NT2/D1 (cell line): ENCODE measurements around the gene TRMT44.
"Not testable (repeated sequence)": the region's sequence is repeated elsewhere in the genome, so short reads cannot be mapped to it uniquely, and the experiment has no call there.

Experiments used
- DNase-seq: peaks from one replicate; pipeline ENCODE4 v3.0.0-alpha.2; 2011; ENCODE audit warnings: low read depth, low spot score
- H3K27me3 ChIP-seq: 2 replicates; pipeline ENCODE4 v1.6.0; 2011; ENCODE audit warnings: mild to moderate bottlenecking; ENCODE audit not compliant: insufficient read length, insufficient read depth
- H3K36me3 ChIP-seq: 2 replicates; pipeline ENCODE4 v1.6.1; 2011; ENCODE audit warnings: mild to moderate bottlenecking, low read length, mixed read lengths; ENCODE audit not compliant: insufficient read depth, insufficient read length
- H3K4me1 ChIP-seq: 2 replicates; pipeline ENCODE4 v1.5.1; 2011; ENCODE audit not compliant: insufficient read depth, insufficient read length
- H3K4me3 ChIP-seq: 2 replicates; pipeline ENCODE4 v1.5.1; 2011; ENCODE audit warnings: low read depth; ENCODE audit not compliant: insufficient read length
- H3K9ac ChIP-seq: 2 replicates; pipeline ENCODE4 v1.6.0; 2011; ENCODE audit warnings: low read depth; ENCODE audit not compliant: insufficient read length
- H3K9me3 ChIP-seq: 2 replicates; pipeline ENCODE4 v1.5.1; 2011; ENCODE audit warnings: mild to moderate bottlenecking, low read length; ENCODE audit not compliant: insufficient read depth
- SUZ12 ChIP-seq: IDR thresholded peaks from 2 replicates; pipeline ENCODE4 v1.6.1; 2011; ENCODE audit not compliant: insufficient read length, insufficient read depth; ENCODE audit errors: extremely low read depth
- YY1 ChIP-seq: IDR thresholded peaks from 2 replicates; pipeline ENCODE4 v1.6.1; 2011; ENCODE audit not compliant: insufficient read length, insufficient read depth
- ZNF274 ChIP-seq: IDR thresholded peaks from 2 replicates; pipeline ENCODE4 v1.6.1; 2011; ENCODE audit warnings: mild to moderate bottlenecking, low read depth, low read length

TRMT44 gene

GRCh38 chr4:8509311-8509950 is 68.9 kb downstream of the TRMT44 start:
- Histone ChIP-seq H3K9ac (no peak overlapping the region), H3K4me1 (peaks cover 30% of the 10 kb centered on the region), H3K27me3 (no peaks in the 10 kb centered on the region), H3K4me3 (no peak overlapping the region), H3K9me3 (peaks cover 7% of the 10 kb centered on the region; the same call in 1 of the 2 replicates), H3K36me3 (no peaks in the 10 kb centered on the region)
- TF ChIP-seq YY1 (no peak), ZNF274 (no peak), SUZ12 (no peak)
- no peak for DNase-seq

GRCh38 chr4:8510191-8510590 is 69.6 kb downstream of the TRMT44 start:
- Histone ChIP-seq H3K4me3 (no peak overlapping the region), H3K27me3 (no peaks in the 10 kb centered on the region), H3K9me3 (peaks cover 7% of the 10 kb centered on the region; the same call in 1 of the 2 replicates), H3K36me3 (no peaks in the 10 kb centered on the region), H3K9ac (no peak overlapping the region), H3K4me1 (peaks cover 23% of the 10 kb centered on the region)
- TF ChIP-seq ZNF274 = no peak
- no peak for TF ChIP-seq YY1
- TF ChIP-seq SUZ12 = no peak
- DNase-seq = no peak

- Histone ChIP-seq H3K27me3 (no peaks in the 10 kb centered on the region), H3K36me3 (no peaks in the 10 kb centered on the region), H3K4me3 (no peak overlapping the region), H3K9me3 (peaks cover 7% of the 10 kb centered on the region; the same call in 1 of the 2 replicates), H3K4me1 (peaks cover 21% of the 10 kb centered on the region), H3K9ac (no peak overlapping the region)
- TF ChIP-seq ZNF274 (no peak), YY1 (no peak), SUZ12 (no peak)
- DNase-seq = no peak
These were observed 70.2 kb downstream of the TRMT44 start for GRCh38 chr4:8510611-8511285.

GRCh38 chr4:8512510-8512909 is 71.9 kb downstream of the TRMT44 start:
- TF ChIP-seq SUZ12 = no peak
- TF ChIP-seq YY1 = no peak
- TF ChIP-seq ZNF274 = no peak
- H3K9ac ChIP-seq = no peak overlapping the region
- H3K9me3 ChIP-seq = peaks cover 7% of the 10 kb centered on the region; the same call in 1 of the 2 replicates
- H3K27me3 ChIP-seq = no peaks in the 10 kb centered on the region
- no peaks in the 10 kb centered on the region for H3K36me3 ChIP-seq
- H3K4me1 ChIP-seq = peaks cover 8% of the 10 kb centered on the region
- DNase-seq = no peak
- H3K4me3 ChIP-seq = no peak overlapping the region

GRCh38 chr4:8513080-8513479 is 72.5 kb downstream of the TRMT44 start:
- H3K4me3 ChIP-seq, DNase-seq, H3K9ac ChIP-seq, H3K36me3 ChIP-seq, H3K27me3 ChIP-seq, H3K4me1 ChIP-seq, H3K9me3 ChIP-seq: not testable (repeated sequence)

GRCh38 chr4:8513931-8514330 is 73.4 kb downstream of the TRMT44 start:
- DNase-seq = no peak

GRCh38 chr4:8514391-8514790 is 73.8 kb downstream of the TRMT44 start:
- TF ChIP-seq ZNF274 (no peak), YY1 (no peak), SUZ12 (no peak)
- Histone ChIP-seq H3K4me1 (peaks cover 4% of the 10 kb centered on the region), H3K9ac (no peak overlapping the region), H3K4me3 (no peak overlapping the region), H3K27me3 (no peaks in the 10 kb centered on the region), H3K9me3 (peaks cover 7% of the 10 kb centered on the region; the same call in 1 of the 2 replicates), H3K36me3 (no peaks in the 10 kb centered on the region)
- no peak for DNase-seq

More at GRCh38 chr4:8513931-8514330, 73.4 kb downstream of the TRMT44 start:
- Histone ChIP-seq H3K4me1 (peaks cover 4% of the 10 kb centered on the region), H3K36me3 (no peaks in the 10 kb centered on the region), H3K9me3 (peaks cover 7% of the 10 kb centered on the region; the same call in 1 of the 2 replicates), H3K9ac (no peak overlapping the region), H3K4me3 (no peak overlapping the region), H3K27me3 (no peaks in the 10 kb centered on the region)
- TF ChIP-seq SUZ12 (no peak), YY1 (no peak), ZNF274 (no peak)
